GM23248 (cell line): ENCODE measurements around the gene CDHR5. TPM values are rescaled to one million over a fixed set of nuclear protein-coding genes. Genes with fewer than 3 reads are reported as not detected.

ENCODE experiments used
- DNase-seq: peaks from one replicate; pipeline ENCODE4 v3.0.0-alpha.2; 2015
- H2AFZ ChIP-seq: fragments of 200-600 bp; sonication (generic); 2 replicates; pipeline ENCODE4 v1.6.1; 2016; ENCODE audit warnings: antibody characterized with exemption
- H3F3A ChIP-seq: fragments of 200-600 bp; sonication (generic); 2 replicates; pipeline ENCODE4 v1.6.1; 2016; ENCODE audit warnings: mild to moderate bottlenecking, antibody characterized with exemption, mixed run types; ENCODE audit not compliant: insufficient read depth
- H3K27ac ChIP-seq: fragments of 200-600 bp; sonication (generic); 2 replicates; pipeline ENCODE4 v1.5.1; 2016; ENCODE audit warnings: mild to moderate bottlenecking
- H3K27me3 ChIP-seq: fragments of 200-600 bp; sonication (generic); replicated peaks from 2 replicates; pipeline ENCODE4 v1.6.1; 2016; ENCODE audit warnings: mild to moderate bottlenecking; ENCODE audit not compliant: insufficient read depth
- H3K36me3 ChIP-seq: fragments of 200-600 bp; sonication (generic); 2 replicates; pipeline ENCODE4 v1.6.1; 2016; ENCODE audit warnings: low read depth, mild to moderate bottlenecking
- H3K4me1 ChIP-seq: fragments of 200-600 bp; sonication (generic); 2 replicates; pipeline ENCODE4 v1.6.1; 2016; ENCODE audit warnings: mild to moderate bottlenecking; ENCODE audit not compliant: insufficient read depth
- H3K4me2 ChIP-seq: fragments of 200-600 bp; sonication (generic); one replicate; pipeline ENCODE4 v1.6.1; 2016; ENCODE audit warnings: mild to moderate bottlenecking; ENCODE audit not compliant: unreplicated experiment
- H3K4me3 ChIP-seq: fragments of 200-600 bp; sonication (generic); 2 replicates; pipeline ENCODE4 v1.5.1; 2016; ENCODE audit warnings: mild to moderate bottlenecking
- H3K79me2 ChIP-seq: fragments of 200-600 bp; sonication (generic); 2 replicates; pipeline ENCODE4 v1.6.1; 2016; ENCODE audit warnings: mild to moderate bottlenecking; ENCODE audit not compliant: insufficient read depth
- H3K9ac ChIP-seq: fragments of 200-600 bp; sonication (generic); 2 replicates; pipeline ENCODE4 v1.6.1; 2016; ENCODE audit warnings: mild to moderate bottlenecking
- H3K9me2 ChIP-seq: fragments of 200-600 bp; sonication (generic); 2 replicates; pipeline ENCODE4 v1.6.1; 2016; ENCODE audit warnings: mixed run types, mild to moderate bottlenecking, moderate library complexity; ENCODE audit not compliant: insufficient read depth
- H3K9me3 ChIP-seq: fragments of 200-600 bp; sonication (generic); one replicate; pipeline ENCODE4 v1.6.1; 2017; ENCODE audit warnings: low read depth
- H4K20me1 ChIP-seq: fragments of 200-600 bp; sonication (generic); 2 replicates; pipeline ENCODE4 v1.6.0; 2016; ENCODE audit not compliant: insufficient read depth
- EZH2 ChIP-seq: fragments of 200-600 bp; sonication (generic); IDR thresholded peaks from 2 replicates; pipeline ENCODE4 v1.6.1; 2018; ENCODE audit warnings: antibody characterized with exemption, mild to moderate bottlenecking; ENCODE audit not compliant: insufficient read depth, poor library complexity, severe bottlenecking
- EZH2phosphoT487 ChIP-seq: fragments of 200-600 bp; sonication (generic); IDR thresholded peaks from 2 replicates; pipeline ENCODE4 v1.6.1; 2018; ENCODE audit warnings: antibody characterized with exemption, moderate library complexity, mild to moderate bottlenecking, low read depth; ENCODE audit not compliant: insufficient read depth
- WGBS, 2 experiments: methylation state at CpG; one replicate each; pipeline ENCODE4 v1.1.6; 2015 to 2017; ENCODE audit warnings: low lambda C conversion rate in 2 of 2, low coverage in 1 of 2; ENCODE audit errors: missing lambda C conversion rate in 2 of 2; 5-methylcytosine and 5-hydroxymethylcytosine counted together
- in situ Hi-C: fragments of 300-500 bp; cut with MboI; formaldehyde crosslinking; loops from 2 replicates; pipeline ENCODE4 v1.15.0; 2020
- polyA plus RNA-seq: library from polyadenylated mRNA; unstranded; fragments of >200 nt; fragmentation: Nextera tagmentation; extraction: Ambion mirVana; gene quantifications from 2 replicates; pipeline ENCODE4 v1.2.1, GENCODE V29; 2016
- total RNA-seq: library from RNA; depleted of rRNA; stranded (reverse); fragments of >200 nt; shearing (Covaris generic); gene quantifications from 2 replicates; pipeline ENCODE4 v1.2.3, GENCODE V29; 2014

Gene CDHR5
- total and polyA plus RNA-seq, 2 experiments from 2014 or later: not detected

GRCh38 chr11:665062-665703 lies 40.4 kb upstream of the CDHR5 start:
- peaks cover 10% of the 10 kb centered on the region for H3F3A ChIP-seq
- H3K4me2 ChIP-seq: peak overlapping the region; percentile 41
- H3K27ac ChIP-seq: peak overlapping the region; percentile 74
- H3K27me3 ChIP-seq: no peaks in the 10 kb centered on the region
- no peaks in the 10 kb centered on the region for H3K36me3 ChIP-seq
- H3K4me3 ChIP-seq: peak overlapping the region; percentile 29; the same call in 1 of the 2 replicates
- no peaks in the 10 kb centered on the region for H3K9me3 ChIP-seq
- no peaks in the 10 kb centered on the region for H4K20me1 ChIP-seq
- in situ Hi-C loops: no loop called here
- peaks cover 14% of the 10 kb centered on the region for H3K4me1 ChIP-seq
- DNase-seq: peak; percentile 51
- H3K79me2 ChIP-seq: peaks cover 17% of the 10 kb centered on the region
- peak overlapping the region; percentile 45; the same call in 1 of the 2 replicates for H2AFZ ChIP-seq
- peak overlapping the region; percentile 64 for H3K9ac ChIP-seq
- no peak for TF ChIP-seq EZH2
- no peak for TF ChIP-seq EZH2phosphoT487
- 47 to 50% methylated on average over 9 to 15 of the region's 15 CpGs for WGBS, 2 experiments
- no peaks in the 10 kb centered on the region for H3K9me2 ChIP-seq

GRCh38 chr11:662689-663274 lies 38.0 kb upstream of the CDHR5 start:
- Histone ChIP-seq H3F3A (peaks cover 10% of the 10 kb centered on the region), H3K4me1 (peaks cover 14% of the 10 kb centered on the region), H3K4me2 (no peak overlapping the region), H3K36me3 (no peaks in the 10 kb centered on the region), H3K27me3 (no peaks in the 10 kb centered on the region), H3K79me2 (peaks cover 17% of the 10 kb centered on the region), H3K9me2 (no peaks in the 10 kb centered on the region), H4K20me1 (no peaks in the 10 kb centered on the region), H3K4me3 (no peak overlapping the region), H3K9me3 (no peaks in the 10 kb centered on the region), H3K27ac (no peak overlapping the region), H3K9ac (no peak overlapping the region), H2AFZ (no peak overlapping the region)
- peak; percentile 77 for DNase-seq
- in situ Hi-C loops: no loop called here
- TF ChIP-seq EZH2phosphoT487 (no peak), EZH2 (no peak)
- WGBS, 2 experiments: 47 to 52% methylated on average over 15 of the region's 15 CpGs

GRCh38 chr11:660681-661444 lies 36.1 kb upstream of the CDHR5 start:
- Histone ChIP-seq H3K9me2 (no peaks in the 10 kb centered on the region), H3K9ac (no peak overlapping the region), H3K27me3 (no peaks in the 10 kb centered on the region), H3K4me2 (no peak overlapping the region), H3K4me3 (no peak overlapping the region), H3K36me3 (no peaks in the 10 kb centered on the region), H3K27ac (no peak overlapping the region), H2AFZ (no peak overlapping the region), H3K79me2 (peaks cover 17% of the 10 kb centered on the region), H4K20me1 (no peaks in the 10 kb centered on the region), H3F3A (peaks cover 4% of the 10 kb centered on the region), H3K9me3 (no peaks in the 10 kb centered on the region), H3K4me1 (peaks cover 8% of the 10 kb centered on the region)
- DNase-seq: no peak
- 92 to 93% methylated on average over 19 of the region's 19 CpGs for WGBS, 2 experiments
- no peak for TF ChIP-seq EZH2
- TF ChIP-seq EZH2phosphoT487: no peak
- in situ Hi-C loops: no loop called here

DNA sequence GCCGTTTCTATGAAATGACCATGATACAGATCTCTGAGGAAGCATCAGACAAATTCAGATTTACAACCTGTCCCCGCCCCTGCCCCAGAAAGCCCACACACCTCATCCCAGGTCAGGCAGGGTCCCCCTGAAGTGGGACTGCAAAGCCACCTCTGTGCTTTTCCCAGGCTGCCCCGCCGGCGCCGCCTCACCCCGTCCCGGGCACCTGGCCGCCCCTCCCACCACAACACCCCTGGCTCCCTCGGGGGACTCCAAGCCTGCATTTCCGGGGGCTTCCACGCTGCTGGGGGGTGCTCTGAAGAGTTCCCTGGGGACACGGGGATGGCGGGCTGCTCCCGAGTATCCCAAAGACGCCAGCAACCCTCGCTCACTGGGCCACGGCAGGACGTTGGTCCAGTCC lies 35.5 kb upstream of the CDHR5 start:
- Histone ChIP-seq H2AFZ (no peak overlapping the region), H3F3A (peaks cover 3% of the 10 kb centered on the region; the same call in 1 of the 2 replicates), H3K4me1 (peaks cover 4% of the 10 kb centered on the region), H4K20me1 (no peaks in the 10 kb centered on the region), H3K9ac (no peak overlapping the region), H3K4me3 (no peak overlapping the region), H3K4me2 (no peak overlapping the region), H3K9me2 (no peaks in the 10 kb centered on the region), H3K27ac (no peak overlapping the region), H3K27me3 (no peaks in the 10 kb centered on the region), H3K36me3 (no peaks in the 10 kb centered on the region), H3K9me3 (no peaks in the 10 kb centered on the region), H3K79me2 (peaks cover 17% of the 10 kb centered on the region)
- in situ Hi-C loops: no loop called here
- DNase-seq: no peak
- WGBS, 2 experiments: 86 to 89% methylated on average over 13 to 19 of the region's 19 CpGs
- TF ChIP-seq EZH2 (no peak), EZH2phosphoT487 (no peak)
